NCI-H446 treated with DMSO at 0.1 percent for 48 hours (cell line): ENCODE measurements around the gene TBC1D22A.
"Not testable (repeated sequence)": the region's sequence is repeated elsewhere in the genome, so short reads cannot be mapped to it uniquely, and the experiment has no call there.

Source experiments
- DNase-seq: peaks from one replicate; lab custom pipeline; 2025; lab: John Stamatoyannopoulos, UW

The TBC1D22A gene

GRCh38 chr22:47157486-47158270 lies 395.2 kb downstream of the TBC1D22A start:
- DNase-seq = no peak

GRCh38 chr22:47158457-47158856 lies 396.0 kb downstream of the TBC1D22A start:
- no peak for DNase-seq

GRCh38 chr22:47159592-47159991 lies 397.1 kb downstream of the TBC1D22A start:
- DNase-seq = no peak

GRCh38 chr22:47160141-47160541 lies 397.7 kb downstream of the TBC1D22A start:
- DNase-seq = no peak

GRCh38 chr22:47160781-47161520 lies 398.5 kb downstream of the TBC1D22A start:
- no peak for DNase-seq

GRCh38 chr22:47161631-47162030 lies 399.2 kb downstream of the TBC1D22A start:
- no peak for DNase-seq

- no peak for DNase-seq
Observed at GRCh38 chr22:47162865-47163264, 400.4 kb downstream of the TBC1D22A start.

- DNase-seq = no peak
Observed at GRCh38 chr22:47163481-47163855, 401.0 kb downstream of the TBC1D22A start.

- DNase-seq = no peak
Observed at GRCh38 chr22:47163856-47164513, 401.5 kb downstream of the TBC1D22A start.

GRCh38 chr22:47164514-47165337 lies 402.3 kb downstream of the TBC1D22A start:
- no peak for DNase-seq

GRCh38 chr22:47165338-47166032 lies 403.0 kb downstream of the TBC1D22A start:
- no peak for DNase-seq

GRCh38 chr22:47166033-47166404 lies 403.6 kb downstream of the TBC1D22A start:
- no peak for DNase-seq

- no peak for DNase-seq
Observed at GRCh38 chr22:47166446-47167016, 404.1 kb downstream of the TBC1D22A start.

GRCh38 chr22:47167056-47167455 lies 404.6 kb downstream of the TBC1D22A start:
- no peak for DNase-seq

GRCh38 chr22:47167921-47168320 lies 405.5 kb downstream of the TBC1D22A start:
- not testable (repeated sequence) for DNase-seq

- no peak for DNase-seq
Observed at GRCh38 chr22:47168441-47168840, 406.0 kb downstream of the TBC1D22A start.

- DNase-seq = no peak
Observed at GRCh38 chr22:47168900-47169800, 406.7 kb downstream of the TBC1D22A start.

GRCh38 chr22:47169801-47170140 lies 407.3 kb downstream of the TBC1D22A start:
- no peak for DNase-seq

- not testable (repeated sequence) for DNase-seq
Observed at GRCh38 chr22:47170511-47171440, 408.3 kb downstream of the TBC1D22A start.
